Thyroid gland (tissue), 4 donors: Measurements from ENCODE around the gene SND1.

Experiments used
- POLR2A ChIP-seq, 2 donors: fragments of 450-650 bp; IDR thresholded peaks; one replicate each; pipeline ENCODE4 v1.6.1; 2017; ENCODE audit warnings: antibody characterized with exemption in 2 of 2, mild to moderate bottlenecking in 2 of 2, moderate library complexity in 1 of 2
- TF ChIP-seq, protein P1 (sequence below), 6 experiments: fragments of 200-600 bp in 3 of 6; fragments of 450-650 bp in 3 of 6; sonication (generic) in 3 of 6; IDR thresholded peaks; one replicate each; pipeline ENCODE4 v1.5.1; 2016 to 2019; ENCODE audit warnings: antibody characterized with exemption in 6 of 6, mild to moderate bottlenecking in 2 of 6, inconsistent platforms in 1 of 6, moderate library complexity in 1 of 6

DNA sequence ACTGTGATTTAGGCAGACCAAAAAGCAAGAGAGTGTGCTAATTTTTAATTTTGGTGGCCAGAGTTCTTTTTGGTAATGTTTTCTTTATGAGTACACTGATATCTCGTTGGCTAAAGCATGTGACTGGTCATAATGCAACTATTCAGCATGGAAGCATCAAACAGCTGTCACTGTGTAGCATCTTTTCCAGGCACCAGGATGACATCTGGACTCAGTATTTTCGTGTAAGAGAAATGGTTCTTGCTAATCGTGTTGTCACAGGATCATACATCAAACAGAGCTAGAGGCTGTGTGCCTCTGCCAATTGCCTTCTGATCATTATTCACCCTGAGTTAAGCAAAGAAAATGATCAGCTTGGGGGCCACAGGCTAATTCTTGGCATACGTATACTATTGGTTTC is 118.9 kb downstream of the SND1 start:
- TF ChIP-seq, protein P1, sequence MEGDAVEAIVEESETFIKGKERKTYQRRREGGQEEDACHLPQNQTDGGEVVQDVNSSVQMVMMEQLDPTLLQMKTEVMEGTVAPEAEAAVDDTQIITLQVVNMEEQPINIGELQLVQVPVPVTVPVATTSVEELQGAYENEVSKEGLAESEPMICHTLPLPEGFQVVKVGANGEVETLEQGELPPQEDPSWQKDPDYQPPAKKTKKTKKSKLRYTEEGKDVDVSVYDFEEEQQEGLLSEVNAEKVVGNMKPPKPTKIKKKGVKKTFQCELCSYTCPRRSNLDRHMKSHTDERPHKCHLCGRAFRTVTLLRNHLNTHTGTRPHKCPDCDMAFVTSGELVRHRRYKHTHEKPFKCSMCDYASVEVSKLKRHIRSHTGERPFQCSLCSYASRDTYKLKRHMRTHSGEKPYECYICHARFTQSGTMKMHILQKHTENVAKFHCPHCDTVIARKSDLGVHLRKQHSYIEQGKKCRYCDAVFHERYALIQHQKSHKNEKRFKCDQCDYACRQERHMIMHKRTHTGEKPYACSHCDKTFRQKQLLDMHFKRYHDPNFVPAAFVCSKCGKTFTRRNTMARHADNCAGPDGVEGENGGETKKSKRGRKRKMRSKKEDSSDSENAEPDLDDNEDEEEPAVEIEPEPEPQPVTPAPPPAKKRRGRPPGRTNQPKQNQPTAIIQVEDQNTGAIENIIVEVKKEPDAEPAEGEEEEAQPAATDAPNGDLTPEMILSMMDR (IDR thresholded peaks at IDR 0.05), result no peak
- TF ChIP-seq POLR2A (IDR thresholded peaks at IDR 0.05), result no peak
